ENCODE data around the gene RAB17.
"Not testable (repeated sequence)": the region's sequence is repeated elsewhere in the genome, so short reads cannot be mapped to it uniquely, and the experiment has no call there.

The RAB17 gene

GRCh38 chr2:237623428-237624403 is 33.2 kb upstream of the RAB17 start:
- no peak for DNase-seq

GRCh38 chr2:237618449-237618848 is 27.9 kb upstream of the RAB17 start:
- DNase-seq: no peak

GRCh38 chr2:237617587-237617982 is 27.1 kb upstream of the RAB17 start:
- no peak for DNase-seq

- DNase-seq: no peak
Measured at GRCh38 chr2:237616734-237617586, 26.4 kb upstream of the RAB17 start.

- no peak for DNase-seq
Measured at GRCh38 chr2:237616373-237616733, 25.8 kb upstream of the RAB17 start.

GRCh38 chr2:237615631-237616249 is 25.2 kb upstream of the RAB17 start:
- no peak for DNase-seq

GRCh38 chr2:237614151-237614720 is 23.7 kb upstream of the RAB17 start:
- no peak for DNase-seq

- DNase-seq: no peak
Measured at GRCh38 chr2:237613679-237614078, 23.1 kb upstream of the RAB17 start.

- DNase-seq: no peak
Measured at GRCh38 chr2:237612527-237613357, 22.2 kb upstream of the RAB17 start.

- DNase-seq: not testable (repeated sequence)
Measured at GRCh38 chr2:237606522-237606921, 16.0 kb upstream of the RAB17 start.

- no peak for DNase-seq
Measured at GRCh38 chr2:237604960-237605359, 14.4 kb upstream of the RAB17 start.

GRCh38 chr2:237604391-237604790 is 13.9 kb upstream of the RAB17 start:
- no peak for DNase-seq

GRCh38 chr2:237603718-237604362 is 13.3 kb upstream of the RAB17 start:
- peak; percentile 19 for DNase-seq

GRCh38 chr2:237603049-237603717 is 12.6 kb upstream of the RAB17 start:
- DNase-seq: no peak

- DNase-seq: no peak
Measured at GRCh38 chr2:237602409-237602808, 11.9 kb upstream of the RAB17 start.

- DNase-seq: no peak
Measured at GRCh38 chr2:237601453-237602116, 11.1 kb upstream of the RAB17 start.

GRCh38 chr2:237600205-237600846 is 9.8 kb upstream of the RAB17 start:
- DNase-seq: no peak

GRCh38 chr2:237599465-237600110 is 9.1 kb upstream of the RAB17 start:
- DNase-seq: no peak
